NCI-H1436 treated with DMSO at 0.1 percent for 48 hours (cell line): ENCODE results near the gene APLF.
"Not testable (repeated sequence)": the region's sequence is repeated elsewhere in the genome, so short reads cannot be mapped to it uniquely, and the experiment has no call there.

Experiments
- DNase-seq: peaks from one replicate; lab custom pipeline; 2025; lab: John Stamatoyannopoulos, UW

Gene APLF

DNA sequence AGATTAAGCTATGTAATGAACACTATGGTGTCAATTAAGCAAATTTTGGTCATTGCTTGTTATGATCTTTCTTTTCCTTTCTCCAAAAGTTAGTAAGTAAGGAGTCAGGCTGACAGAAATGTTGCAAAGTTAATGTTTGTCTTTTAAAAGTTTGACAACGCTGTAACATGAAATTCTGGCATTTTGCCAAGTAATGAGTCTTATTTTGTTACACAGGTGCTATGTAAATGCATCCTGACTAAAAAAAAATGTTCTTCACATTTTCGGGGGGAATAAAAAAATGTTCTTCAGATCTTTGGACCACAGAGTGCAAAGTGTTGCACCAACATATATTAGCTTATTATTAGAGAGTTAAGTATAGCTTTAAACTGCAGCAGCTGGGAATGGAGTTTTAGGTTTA is 121.2 kb downstream of the APLF start:
- DNase-seq, result no peak

GRCh38 chr2:68589963-68590362 is 122.6 kb downstream of the APLF start:
- DNase-seq, result no peak

DNA sequence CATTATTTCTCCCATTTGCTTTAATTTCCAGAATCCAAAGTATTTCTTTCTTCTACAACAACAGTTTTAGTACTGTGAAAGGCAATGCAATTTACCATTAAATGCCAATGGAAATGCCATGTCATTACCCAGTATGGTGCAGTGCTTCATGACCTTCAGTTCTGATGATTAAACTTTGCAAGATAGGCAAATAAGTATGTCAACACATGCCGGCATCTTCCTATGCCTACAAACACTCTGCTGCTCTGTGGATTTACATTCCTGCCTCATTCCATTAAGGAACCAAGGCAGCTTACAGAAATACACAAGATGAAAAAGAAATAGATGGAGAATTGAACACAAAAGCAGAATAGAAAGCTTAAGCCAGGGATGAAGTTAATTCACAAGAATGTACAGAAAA is 123.3 kb downstream of the APLF start:
- no peak for DNase-seq

DNA sequence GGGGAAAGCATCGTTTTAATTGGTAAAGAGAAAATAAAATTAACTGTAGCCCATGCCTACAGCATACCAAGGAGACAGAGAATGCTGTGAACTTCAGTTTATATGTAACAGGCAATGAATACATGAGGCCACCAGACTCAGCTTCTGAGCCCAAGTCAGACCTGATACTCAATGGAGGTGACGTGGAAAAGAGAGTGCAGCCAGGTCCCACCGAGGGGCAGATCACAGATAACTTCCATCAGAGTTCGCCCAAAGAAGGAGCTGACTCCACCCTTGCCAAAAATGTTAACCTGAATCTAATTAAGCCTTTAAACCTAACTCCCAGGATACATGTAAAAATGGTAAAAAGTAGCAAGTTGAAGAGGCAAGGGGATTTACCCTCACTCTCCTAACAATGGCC is 123.8 kb downstream of the APLF start:
- no peak for DNase-seq

DNA sequence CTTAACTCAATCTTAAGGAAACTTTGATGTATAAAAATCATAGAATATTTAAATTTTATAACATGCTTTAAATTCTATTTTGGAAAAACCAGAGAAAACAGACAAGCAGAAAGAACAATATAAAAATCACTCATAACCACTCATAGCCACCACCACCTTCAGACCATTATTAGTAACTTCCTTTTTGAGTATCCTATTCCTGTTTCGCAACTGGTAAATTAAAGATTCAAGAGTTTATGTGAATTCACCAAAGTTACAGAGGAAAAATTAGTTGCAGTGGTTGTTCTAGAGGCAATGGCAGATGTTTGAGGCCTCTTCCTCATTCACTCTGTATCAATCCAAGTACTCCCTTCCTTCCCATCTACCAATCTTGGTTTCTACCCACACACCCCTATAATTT is 126.7 kb downstream of the APLF start:
- DNase-seq, result no peak

DNA sequence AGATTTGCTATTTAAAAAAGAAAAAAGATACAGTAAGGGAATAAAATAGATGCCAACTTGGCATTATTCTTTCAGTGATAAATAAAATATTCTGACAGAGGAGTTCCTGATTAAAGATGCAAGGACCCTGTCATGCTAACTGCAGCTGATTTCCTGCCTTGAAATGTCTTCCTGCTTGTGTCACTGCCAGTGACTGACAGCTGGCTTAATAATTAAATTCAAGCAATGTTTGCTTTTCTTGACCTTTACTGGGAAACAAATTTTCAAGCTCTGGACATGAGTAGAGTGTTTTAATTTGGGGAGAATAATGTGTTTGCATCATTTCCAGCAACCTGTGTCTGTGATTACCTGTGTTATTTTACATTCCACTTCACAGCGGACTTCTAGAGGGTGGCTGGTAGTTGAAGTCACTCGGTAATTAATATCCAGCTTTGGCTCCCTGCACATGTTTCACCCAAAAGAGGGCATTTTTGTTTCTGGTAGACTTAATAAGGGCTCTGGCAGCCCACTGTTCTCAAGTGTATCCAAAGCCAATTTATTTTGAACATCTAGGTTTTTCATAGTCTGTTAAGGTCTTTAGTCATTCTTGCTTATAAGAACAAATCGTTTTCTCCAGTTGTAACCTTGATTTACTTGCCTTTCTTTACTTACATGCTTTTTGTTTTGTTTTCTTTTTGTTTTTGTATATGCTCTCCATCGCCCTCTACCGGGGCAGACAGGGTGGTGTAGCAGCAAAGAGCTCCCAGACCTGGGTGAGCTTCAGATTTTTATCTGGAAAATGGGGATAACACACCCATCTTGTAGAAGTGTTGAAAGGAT is 127.5 kb downstream of the APLF start:
- no peak for DNase-seq

- not testable (repeated sequence) for DNase-seq
Measured at GRCh38 chr2:68595493-68595785, 128.1 kb downstream of the APLF start.

GRCh38 chr2:68600495-68600894 is 133.1 kb downstream of the APLF start:
- not testable (repeated sequence) for DNase-seq

- no peak for DNase-seq
Measured at GRCh38 chr2:68603059-68603458, 135.7 kb downstream of the APLF start.

GRCh38 chr2:68604077-68604476 is 136.7 kb downstream of the APLF start:
- DNase-seq, result no peak

DNA sequence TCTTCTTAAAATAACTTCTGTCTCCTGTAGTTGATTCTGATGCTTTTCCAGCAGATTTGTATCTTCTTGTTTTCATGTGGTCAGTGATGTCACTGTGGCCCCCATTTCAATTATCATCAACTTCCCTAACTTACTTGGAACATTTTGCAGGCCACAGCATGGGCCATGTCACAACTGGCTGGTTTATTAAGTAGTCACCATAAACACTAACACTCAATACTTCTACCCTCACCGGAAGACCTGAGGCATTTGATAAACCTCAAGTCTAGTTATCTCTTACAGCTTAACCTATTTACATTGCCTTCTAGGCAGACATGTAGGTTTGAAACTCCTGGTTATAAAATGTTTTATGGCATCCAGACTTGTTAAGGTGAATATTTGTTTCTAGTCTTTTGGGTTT is 138.6 kb downstream of the APLF start:
- no peak for DNase-seq

DNA sequence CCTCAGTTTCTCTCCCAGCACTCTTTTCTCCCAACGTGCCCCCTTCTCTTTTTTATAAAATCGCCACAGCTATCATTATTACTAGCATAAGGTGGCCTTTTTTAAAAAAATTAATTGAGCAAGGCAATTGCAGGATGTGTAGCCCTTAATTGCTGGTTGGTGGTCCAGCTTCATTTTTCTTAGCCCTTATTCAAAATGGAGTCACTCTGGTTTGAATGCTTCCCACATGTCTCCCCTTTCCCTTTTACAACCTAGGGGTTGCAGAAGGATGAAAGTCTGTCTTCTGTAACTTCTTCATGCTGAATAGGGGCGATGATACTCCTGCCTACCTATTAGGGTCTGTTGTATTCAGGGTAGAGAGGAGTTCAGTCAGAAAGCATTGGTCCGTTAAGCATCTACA is 139.4 kb downstream of the APLF start:
- no peak for DNase-seq

GRCh38 chr2:68607837-68608236 is 140.5 kb downstream of the APLF start:
- no peak for DNase-seq

DNA sequence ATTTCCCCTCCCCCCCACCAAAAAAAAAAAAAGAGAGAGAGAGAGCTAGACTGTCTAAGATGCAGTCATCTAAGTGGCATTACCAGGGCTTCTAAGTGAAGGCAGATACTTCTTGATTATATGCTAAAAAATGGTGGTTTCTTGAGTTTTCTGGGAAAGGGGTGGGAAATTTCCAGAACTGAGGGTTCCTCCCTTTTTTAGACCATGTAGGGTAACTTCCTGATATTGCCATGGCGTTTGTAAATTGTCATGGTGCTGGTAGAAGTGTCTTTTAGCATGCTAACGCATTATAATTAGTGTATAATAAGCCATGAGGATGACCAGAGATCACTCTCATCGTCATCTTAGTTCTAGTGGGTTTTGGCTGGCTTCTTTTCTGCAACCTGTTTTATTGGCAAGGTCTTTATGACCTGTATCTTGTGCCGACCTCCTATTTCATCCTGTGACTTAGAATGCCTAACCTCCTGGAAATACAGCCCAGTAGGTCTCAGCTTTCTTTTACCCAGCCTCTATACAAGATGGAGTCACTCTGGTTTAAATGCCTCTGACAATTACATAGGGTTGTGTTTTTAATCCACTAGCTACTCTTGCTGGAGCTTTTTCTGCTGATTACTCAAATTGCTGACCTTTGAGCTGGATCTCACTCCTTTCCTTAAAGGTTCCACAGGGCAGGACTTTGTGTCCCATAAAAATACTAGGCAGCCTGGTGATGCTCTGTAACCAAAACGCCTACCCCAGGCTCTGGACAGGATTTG is 145.6 kb downstream of the APLF start:
- DNase-seq, result no peak

DNA sequence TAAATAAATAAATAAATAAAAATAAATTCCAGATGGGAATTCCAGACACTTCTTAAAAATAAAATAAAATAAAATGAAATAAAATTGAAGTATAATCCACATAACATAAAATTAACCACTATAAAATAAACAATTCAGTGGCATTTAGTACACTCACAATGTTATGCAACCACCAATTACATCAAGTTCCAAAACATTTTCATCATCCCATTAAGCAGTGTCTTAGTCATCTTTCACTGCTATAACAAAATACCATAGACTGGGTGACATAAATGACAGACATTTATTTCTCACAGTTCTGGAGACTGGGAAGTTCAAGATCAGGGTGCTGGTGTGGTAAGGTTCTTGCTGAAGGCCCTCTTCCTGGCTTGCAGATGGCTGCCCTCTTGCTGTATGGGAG is 153.4 kb downstream of the APLF start:
- no peak for DNase-seq

DNA sequence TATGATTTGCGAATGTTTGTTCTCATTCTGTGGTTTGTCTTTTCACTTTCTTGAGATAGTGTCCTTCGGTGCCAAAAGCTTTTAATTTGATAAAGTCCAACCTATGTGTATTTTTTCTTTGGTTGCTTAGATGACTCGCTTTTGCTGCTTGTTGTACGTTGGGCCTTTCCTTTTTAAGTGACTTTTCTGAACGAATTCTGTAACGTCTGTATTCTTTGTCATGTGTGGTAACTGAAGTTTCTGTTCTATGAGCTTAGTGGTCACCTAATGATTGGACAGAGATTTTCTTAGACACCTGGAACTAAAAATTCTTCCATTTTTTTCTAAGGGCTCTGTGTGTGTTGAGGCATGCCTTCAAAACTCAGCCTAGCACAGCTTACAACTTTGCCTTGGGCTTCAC is 156.4 kb downstream of the APLF start:
- DNase-seq, result no peak

DNA sequence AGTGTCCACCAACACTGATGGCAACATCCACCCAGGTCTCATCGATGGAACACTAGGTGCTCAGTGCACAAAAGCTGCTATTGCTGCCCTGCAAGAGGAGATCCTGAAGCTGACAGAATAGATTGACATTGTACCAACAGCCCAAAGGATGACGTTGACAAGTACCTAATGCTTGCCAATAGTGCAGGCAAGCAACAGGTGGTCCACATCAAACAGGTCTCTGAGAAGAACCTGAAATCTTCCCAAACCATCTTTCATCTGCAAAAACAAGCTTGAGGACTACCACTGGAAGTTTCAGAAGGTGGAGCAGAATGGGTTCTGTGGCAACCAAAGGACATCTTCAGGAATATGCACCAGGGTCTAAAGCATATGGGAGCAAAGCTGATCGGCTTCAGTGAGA is 160.2 kb downstream of the APLF start:
- no peak for DNase-seq
